Measurements from ENCODE around the gene MLPH.

- TF ChIP-seq CTCF (IDR thresholded peaks at IDR 0.05), result no peak
- no peak for TF ChIP-seq ZFX (IDR thresholded peaks at IDR 0.05; ENCODE audit: borderline replicate concordance)
These were observed 116.8 kb downstream of the MLPH start for GRCh38 chr2:237603718-237604362.

Measured in 22Rv1 (cell line).